Smooth muscle cell (in vitro differentiated cells): Measurements from ENCODE around the gene RAMP2. TPM values are rescaled to one million over a fixed set of nuclear protein-coding genes. Genes with fewer than 3 reads are reported as not detected.

ENCODE experiments used
- DNase-seq: peaks from one replicate; lab custom pipeline; 2025; ENCODE audit not compliant: unreplicated experiment; lab: John Stamatoyannopoulos, UW
- H2AFZ ChIP-seq: fragments of 200-600 bp; sonication (generic); 2 replicates; pipeline ENCODE4 v1.6.0; 2016; ENCODE audit warnings: antibody characterized with exemption, low read depth, mild to moderate bottlenecking
- H3F3A ChIP-seq: fragments of 200-600 bp; sonication (generic); 2 replicates; pipeline ENCODE4 v1.6.0; 2017; ENCODE audit warnings: antibody characterized with exemption, low read depth
- H3K27ac ChIP-seq: fragments of 200-600 bp; sonication (generic); 2 replicates; pipeline ENCODE4 v1.5.1; 2016; ENCODE audit warnings: low read depth, mild to moderate bottlenecking
- H3K27me3 ChIP-seq: fragments of 200-600 bp; sonication (generic); 2 replicates; pipeline ENCODE4 v1.6.1; 2016; ENCODE audit warnings: low read depth, mild to moderate bottlenecking
- H3K36me3 ChIP-seq: fragments of 200-600 bp; sonication (generic); 2 replicates; pipeline ENCODE4 v1.5.1; 2016; ENCODE audit warnings: low read depth
- H3K4me1 ChIP-seq: fragments of 200-600 bp; sonication (generic); 2 replicates; pipeline ENCODE4 v1.5.1; 2016; ENCODE audit warnings: low read depth
- H3K4me2 ChIP-seq: fragments of 200-600 bp; sonication (generic); 2 replicates; pipeline ENCODE4 v1.6.0; 2016; ENCODE audit warnings: mild to moderate bottlenecking
- H3K4me3 ChIP-seq: fragments of 200-600 bp; sonication (generic); 2 replicates; pipeline ENCODE4 v1.5.1; 2016; ENCODE audit warnings: mild to moderate bottlenecking
- H3K79me2 ChIP-seq: fragments of 200-600 bp; sonication (generic); 2 replicates; pipeline ENCODE4 v1.6.0; 2016; ENCODE audit warnings: low read depth, mild to moderate bottlenecking
- H3K9ac ChIP-seq: fragments of 200-600 bp; sonication (generic); 2 replicates; pipeline ENCODE4 v1.6.0; 2016; ENCODE audit warnings: low read depth
- H3K9me3 ChIP-seq: fragments of 200-600 bp; sonication (generic); replicated peaks from 2 replicates; pipeline ENCODE4 v1.5.1; 2016; ENCODE audit warnings: low read depth
- H4K20me1 ChIP-seq: fragments of 200-600 bp; sonication (generic); 2 replicates; pipeline ENCODE4 v1.6.0; 2016; ENCODE audit warnings: low read depth
- WGBS: methylation state at CpG from one replicate; pipeline ENCODE4 v1.1.7; 2016; ENCODE audit warnings: low lambda C conversion rate; 5-methylcytosine and 5-hydroxymethylcytosine counted together
- polyA plus RNA-seq: library from polyadenylated mRNA; unstranded; fragments of >200 nt; fragmentation: Nextera tagmentation; extraction: Ambion mirVana; gene quantifications from 2 replicates; pipeline ENCODE4 v1.2.1, GENCODE V29; 2016
- total RNA-seq: library from RNA; depleted of rRNA; stranded (reverse); fragments of >200 nt; gene quantifications from 2 replicates; pipeline ENCODE4 v1.2.3, GENCODE V29; 2014
- TF ChIP-seq, protein P1 (sequence below): fragments of 200-600 bp; sonication (generic); IDR thresholded peaks from 2 replicates; pipeline ENCODE4 v1.5.1; 2017; ENCODE audit warnings: borderline replicate concordance, mild to moderate bottlenecking, antibody characterized with exemption; ENCODE audit not compliant: insufficient read depth, poor library complexity, severe bottlenecking

The RAMP2 gene
- total and polyA plus RNA-seq, 2 experiments from 2014 or later, result 8.9 to 25.7 TPM

DNA sequence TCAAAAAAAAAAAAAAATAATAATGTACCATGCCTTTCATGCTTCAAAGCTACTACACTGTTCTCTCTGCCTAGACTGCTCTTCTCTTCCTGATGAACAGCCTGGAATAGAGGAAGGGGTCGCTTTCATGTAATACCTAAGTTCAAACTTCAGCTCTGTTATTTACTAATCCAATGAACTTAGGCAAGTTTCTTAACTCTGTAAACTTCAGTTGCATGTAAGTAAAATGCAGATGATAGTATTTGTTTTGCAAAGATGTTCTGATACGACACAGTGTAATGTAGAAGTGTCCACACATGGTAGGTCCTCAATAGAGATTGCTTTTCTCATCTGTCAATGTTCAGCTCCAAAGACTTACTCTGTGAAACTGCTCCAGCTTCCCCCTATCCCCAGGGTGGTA is 30.9 kb downstream of the RAMP2 start:
- no peak overlapping the region for H3K4me3 ChIP-seq
- no peaks in the 10 kb centered on the region for H3K27me3 ChIP-seq
- no peaks in the 10 kb centered on the region for H3K9me3 ChIP-seq
- H3K79me2 ChIP-seq, result no peaks in the 10 kb centered on the region
- no peaks in the 10 kb centered on the region for H3K4me1 ChIP-seq
- H3K9ac ChIP-seq, result no peak overlapping the region
- H3K36me3 ChIP-seq, result no peaks in the 10 kb centered on the region
- no peaks in the 10 kb centered on the region for H4K20me1 ChIP-seq
- 90% methylated on average over 2 of the region's 2 CpGs for WGBS
- TF ChIP-seq, protein P1, sequence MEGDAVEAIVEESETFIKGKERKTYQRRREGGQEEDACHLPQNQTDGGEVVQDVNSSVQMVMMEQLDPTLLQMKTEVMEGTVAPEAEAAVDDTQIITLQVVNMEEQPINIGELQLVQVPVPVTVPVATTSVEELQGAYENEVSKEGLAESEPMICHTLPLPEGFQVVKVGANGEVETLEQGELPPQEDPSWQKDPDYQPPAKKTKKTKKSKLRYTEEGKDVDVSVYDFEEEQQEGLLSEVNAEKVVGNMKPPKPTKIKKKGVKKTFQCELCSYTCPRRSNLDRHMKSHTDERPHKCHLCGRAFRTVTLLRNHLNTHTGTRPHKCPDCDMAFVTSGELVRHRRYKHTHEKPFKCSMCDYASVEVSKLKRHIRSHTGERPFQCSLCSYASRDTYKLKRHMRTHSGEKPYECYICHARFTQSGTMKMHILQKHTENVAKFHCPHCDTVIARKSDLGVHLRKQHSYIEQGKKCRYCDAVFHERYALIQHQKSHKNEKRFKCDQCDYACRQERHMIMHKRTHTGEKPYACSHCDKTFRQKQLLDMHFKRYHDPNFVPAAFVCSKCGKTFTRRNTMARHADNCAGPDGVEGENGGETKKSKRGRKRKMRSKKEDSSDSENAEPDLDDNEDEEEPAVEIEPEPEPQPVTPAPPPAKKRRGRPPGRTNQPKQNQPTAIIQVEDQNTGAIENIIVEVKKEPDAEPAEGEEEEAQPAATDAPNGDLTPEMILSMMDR, result no peak
- DNase-seq, result no peak
- H3K27ac ChIP-seq, result no peak overlapping the region
- no peaks in the 10 kb centered on the region for H3F3A ChIP-seq
- H2AFZ ChIP-seq, result no peak overlapping the region
- no peak overlapping the region for H3K4me2 ChIP-seq

DNA sequence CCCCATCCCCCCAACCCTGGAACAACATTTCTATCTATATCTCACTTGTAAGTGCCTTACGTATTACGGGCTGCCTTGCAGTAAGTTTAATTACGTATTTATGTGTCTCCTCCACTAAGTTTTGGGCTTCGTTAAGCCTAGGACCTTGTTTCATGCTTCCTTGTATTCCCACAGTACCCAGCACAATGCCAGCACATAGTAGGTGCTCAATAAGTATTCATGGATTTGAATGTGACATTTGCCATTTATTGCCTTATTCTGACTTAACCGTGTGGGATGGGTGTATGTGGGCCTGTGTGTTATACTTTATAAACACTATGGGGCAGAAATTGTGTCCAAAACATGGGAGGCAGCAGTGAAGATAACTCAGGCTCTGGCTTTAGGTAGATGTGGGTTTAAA is 31.5 kb downstream of the RAMP2 start:
- Histone ChIP-seq H3K36me3 (no peaks in the 10 kb centered on the region), H2AFZ (no peak overlapping the region), H3K27me3 (no peaks in the 10 kb centered on the region), H3K4me1 (peaks cover 3% of the 10 kb centered on the region), H3K4me3 (no peak overlapping the region), H3K79me2 (no peaks in the 10 kb centered on the region), H3K4me2 (no peak overlapping the region), H4K20me1 (no peaks in the 10 kb centered on the region), H3K9ac (no peak overlapping the region), H3K9me3 (no peaks in the 10 kb centered on the region), H3F3A (no peaks in the 10 kb centered on the region), H3K27ac (no peak overlapping the region)
- WGBS, result 83% methylated on average over 5 of the region's 5 CpGs
- DNase-seq, result no peak
- TF ChIP-seq, protein P1, result no peak

DNA sequence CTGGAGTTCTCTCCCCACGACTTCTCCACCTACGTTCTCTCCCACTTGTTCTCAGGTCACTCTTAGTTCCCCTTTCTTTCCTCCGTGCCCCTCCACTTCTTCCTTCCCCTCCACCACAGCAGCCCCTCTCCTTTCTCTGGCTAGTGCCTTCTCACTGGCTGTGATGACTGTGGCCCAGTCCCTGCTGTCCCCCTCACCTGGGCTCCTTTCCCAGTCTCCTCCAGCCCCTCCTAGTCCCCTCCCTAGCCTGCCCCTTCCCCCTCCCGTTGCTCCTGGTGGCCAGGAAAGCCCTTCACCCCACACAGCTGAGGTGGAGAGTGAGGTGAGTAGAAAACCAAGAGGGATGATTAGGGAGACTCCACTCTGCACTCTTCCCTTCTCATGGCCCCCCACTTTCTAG is 34.0 kb downstream of the RAMP2 start:
- Histone ChIP-seq H2AFZ (no peak overlapping the region), H3K27ac (no peak overlapping the region), H3K4me1 (peaks cover 9% of the 10 kb centered on the region), H3K79me2 (peaks cover 5% of the 10 kb centered on the region), H3K9me3 (no peaks in the 10 kb centered on the region), H3K4me2 (no peak overlapping the region), H3K27me3 (no peaks in the 10 kb centered on the region), H3K9ac (no peak overlapping the region), H4K20me1 (no peaks in the 10 kb centered on the region), H3F3A (no peaks in the 10 kb centered on the region), H3K36me3 (no peaks in the 10 kb centered on the region), H3K4me3 (no peak overlapping the region)
- 93% methylated on average over 4 of the region's 4 CpGs for WGBS
- no peak for DNase-seq
- TF ChIP-seq, protein P1, result no peak

DNA sequence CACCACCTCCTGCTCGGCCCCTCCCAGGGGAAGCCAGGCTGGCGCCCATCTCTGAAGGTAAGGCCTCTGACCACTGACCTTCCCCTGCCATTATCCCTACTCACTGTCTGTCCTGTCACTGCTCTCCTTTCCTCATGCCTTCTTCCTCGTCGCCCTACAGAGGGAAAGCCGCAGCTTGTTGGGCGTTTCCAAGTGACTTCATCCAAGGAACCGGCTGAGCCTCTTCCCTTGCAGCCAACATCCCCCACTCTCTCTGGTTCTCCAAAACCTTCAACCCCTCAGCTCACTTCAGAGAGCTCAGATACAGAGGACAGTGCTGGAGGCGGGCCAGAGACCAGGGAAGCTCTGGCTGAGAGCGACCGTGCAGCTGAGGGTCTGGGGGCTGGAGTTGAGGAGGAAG is 34.4 kb downstream of the RAMP2 start:
- Histone ChIP-seq H3F3A (no peaks in the 10 kb centered on the region), H3K27me3 (no peaks in the 10 kb centered on the region), H4K20me1 (no peaks in the 10 kb centered on the region), H2AFZ (no peak overlapping the region), H3K36me3 (no peaks in the 10 kb centered on the region), H3K4me2 (no peak overlapping the region), H3K27ac (no peak overlapping the region), H3K9me3 (no peaks in the 10 kb centered on the region), H3K4me1 (peaks cover 9% of the 10 kb centered on the region), H3K9ac (no peak overlapping the region), H3K4me3 (no peak overlapping the region), H3K79me2 (peaks cover 5% of the 10 kb centered on the region)
- no peak for DNase-seq
- 97% methylated on average over 10 of the region's 10 CpGs for WGBS
- TF ChIP-seq, protein P1, result no peak
